Measurements from ENCODE around the gene FMO1. TPM values are rescaled to one million over a fixed set of nuclear protein-coding genes. Genes with fewer than 3 reads are reported as not detected.
A peak's percentile ranks its signal among the peaks of the same experiment; 100 is the strongest.

The FMO1 gene
- total RNA-seq, 1 experiment from 2014 or later: not detected

DNA sequence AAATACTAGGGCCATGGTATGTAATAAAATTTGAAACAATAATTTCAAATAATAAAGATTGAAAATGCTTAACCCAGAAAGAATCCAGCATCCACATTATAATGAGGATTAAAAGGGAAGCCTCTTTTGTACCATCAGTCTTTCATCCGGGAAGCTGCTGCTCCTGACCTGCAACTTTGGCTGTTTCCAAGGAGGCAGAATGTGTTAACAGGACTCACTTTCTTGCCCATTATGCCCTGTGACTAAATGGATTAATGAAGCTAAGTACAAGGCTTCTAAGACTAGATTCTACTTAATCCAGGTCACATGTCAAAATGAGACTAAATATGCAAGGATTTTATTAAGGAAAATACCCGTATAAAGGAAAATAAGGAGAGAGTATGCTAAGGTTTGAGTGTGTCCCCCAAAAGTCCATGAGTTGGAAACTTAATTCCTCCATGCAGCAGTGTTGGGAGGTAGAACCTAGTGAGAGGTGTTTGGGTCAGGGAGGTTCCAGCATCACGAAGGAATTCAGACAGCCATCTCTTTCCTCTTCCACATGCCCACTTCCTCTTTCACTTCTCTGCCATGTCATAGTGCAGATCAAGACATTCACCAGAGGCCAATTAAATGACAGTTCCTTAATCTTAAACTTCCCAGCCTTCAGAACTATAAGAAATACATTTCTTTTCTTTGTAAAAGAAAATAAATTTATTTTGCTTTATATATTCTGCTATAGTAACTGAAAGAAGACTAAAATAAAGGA is 35.5 kb upstream of the FMO1 start:
- DNase-seq (ENCODE audit: low spot score): no peak
- Histone ChIP-seq H3K4me1 (ENCODE audit: insufficient read depth, low read length, poor library complexity, severe bottlenecking) (no peaks in the 10 kb centered on the region), H3K36me3 (ENCODE audit: insufficient read depth, low read length, poor library complexity, severe bottlenecking) (no peaks in the 10 kb centered on the region), H3K27ac (ENCODE audit: low read depth, low read length, poor library complexity, severe bottlenecking) (no peak overlapping the region), H3K9me3 (ENCODE audit: low read depth, low read length, poor library complexity, severe bottlenecking) (no peaks in the 10 kb centered on the region), H3K4me3 (ENCODE audit: low read depth, low read length, poor library complexity, severe bottlenecking) (no peak overlapping the region), H3K27me3 (replicated peaks; ENCODE audit: insufficient read depth, low read depth, low read length, poor library complexity) (no peaks in the 10 kb centered on the region)
- intact Hi-C loops (cut with micrococcal nuclease; ENCODE audit: unreplicated experiment): no loop called here
- BruUV-seq (replicated peaks): no TSS peak
- ChIA-PET CTCF (no interaction called here), POLR2A (ENCODE audit: low non-redundant PET) (no interaction called here)
- TF ChIP-seq, protein P1, sequence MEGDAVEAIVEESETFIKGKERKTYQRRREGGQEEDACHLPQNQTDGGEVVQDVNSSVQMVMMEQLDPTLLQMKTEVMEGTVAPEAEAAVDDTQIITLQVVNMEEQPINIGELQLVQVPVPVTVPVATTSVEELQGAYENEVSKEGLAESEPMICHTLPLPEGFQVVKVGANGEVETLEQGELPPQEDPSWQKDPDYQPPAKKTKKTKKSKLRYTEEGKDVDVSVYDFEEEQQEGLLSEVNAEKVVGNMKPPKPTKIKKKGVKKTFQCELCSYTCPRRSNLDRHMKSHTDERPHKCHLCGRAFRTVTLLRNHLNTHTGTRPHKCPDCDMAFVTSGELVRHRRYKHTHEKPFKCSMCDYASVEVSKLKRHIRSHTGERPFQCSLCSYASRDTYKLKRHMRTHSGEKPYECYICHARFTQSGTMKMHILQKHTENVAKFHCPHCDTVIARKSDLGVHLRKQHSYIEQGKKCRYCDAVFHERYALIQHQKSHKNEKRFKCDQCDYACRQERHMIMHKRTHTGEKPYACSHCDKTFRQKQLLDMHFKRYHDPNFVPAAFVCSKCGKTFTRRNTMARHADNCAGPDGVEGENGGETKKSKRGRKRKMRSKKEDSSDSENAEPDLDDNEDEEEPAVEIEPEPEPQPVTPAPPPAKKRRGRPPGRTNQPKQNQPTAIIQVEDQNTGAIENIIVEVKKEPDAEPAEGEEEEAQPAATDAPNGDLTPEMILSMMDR (conservative IDR thresholded peaks at IDR 0.05; ENCODE audit: low read depth, low read length): no peak
- TF ChIP-seq EZH2 (IDR thresholded peaks at IDR 0.05; ENCODE audit: borderline replicate concordance, low read depth, low read length, poor library complexity, severe bottlenecking): no peak

DNA sequence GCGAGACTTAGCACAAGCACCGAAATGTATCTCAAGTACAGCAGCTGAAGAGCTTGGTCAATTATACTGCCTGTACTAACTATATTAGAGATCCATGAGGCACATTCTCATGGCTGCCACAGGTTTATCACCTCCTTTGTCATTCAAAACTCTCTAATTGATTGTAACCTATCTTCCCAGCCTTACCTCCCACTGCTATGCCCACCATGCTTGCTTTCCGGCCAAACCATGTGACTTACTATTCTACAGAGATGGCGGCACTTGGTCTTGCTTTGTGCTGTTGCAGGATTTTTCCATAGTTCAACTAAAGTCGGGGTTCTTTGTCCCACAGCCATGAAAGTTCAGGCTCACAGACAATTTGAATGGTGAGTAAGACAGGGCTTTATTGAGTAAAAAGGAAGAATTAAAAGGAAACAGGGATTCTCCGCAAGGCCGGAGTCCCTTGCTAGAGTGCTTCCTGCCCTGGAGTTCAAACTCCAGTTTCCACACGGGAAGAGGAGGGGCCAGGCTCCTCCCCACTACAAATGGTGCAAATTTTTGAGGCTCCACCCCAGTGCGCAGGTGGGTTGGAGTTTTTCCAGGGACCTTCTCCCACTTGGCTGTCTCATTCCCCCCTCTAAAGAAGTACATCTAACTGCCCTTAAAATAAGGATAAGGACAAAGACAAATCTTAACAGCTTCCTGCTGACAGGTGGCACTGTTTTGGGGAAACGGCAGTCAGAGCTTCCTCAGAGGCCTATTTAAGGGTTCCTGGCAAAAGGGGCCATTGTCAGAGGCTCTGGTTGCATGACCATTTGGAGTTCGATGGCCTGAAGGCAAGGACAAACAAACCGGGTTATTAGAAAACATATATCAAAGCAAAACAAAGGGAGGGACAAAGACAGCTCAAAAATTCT is 34.5 kb upstream of the FMO1 start:
- no peak for TF ChIP-seq EZH2 (IDR thresholded peaks at IDR 0.05; ENCODE audit: borderline replicate concordance, low read depth, low read length, poor library complexity, severe bottlenecking)
- TF ChIP-seq, protein P1 (conservative IDR thresholded peaks at IDR 0.05; ENCODE audit: low read depth, low read length): peak; percentile 28; the same call in 1 of the 2 replicates
- Histone ChIP-seq H3K27me3 (replicated peaks; ENCODE audit: insufficient read depth, low read depth, low read length, poor library complexity) (no peaks in the 10 kb centered on the region), H3K36me3 (ENCODE audit: insufficient read depth, low read length, poor library complexity, severe bottlenecking) (no peaks in the 10 kb centered on the region), H3K4me1 (ENCODE audit: insufficient read depth, low read length, poor library complexity, severe bottlenecking) (no peaks in the 10 kb centered on the region), H3K4me3 (ENCODE audit: low read depth, low read length, poor library complexity, severe bottlenecking) (no peak overlapping the region), H3K27ac (ENCODE audit: low read depth, low read length, poor library complexity, severe bottlenecking) (no peak overlapping the region), H3K9me3 (ENCODE audit: low read depth, low read length, poor library complexity, severe bottlenecking) (no peaks in the 10 kb centered on the region)
- intact Hi-C loops (cut with micrococcal nuclease; ENCODE audit: unreplicated experiment): no loop called here
- ChIA-PET CTCF (no interaction called here), POLR2A (ENCODE audit: low non-redundant PET) (interaction anchor here (0.7 kb wide), 1 partner anchor 375 kb away, joined by 3 read pairs; no protein-coding TSS in a partner anchor)
- no TSS peak for BruUV-seq (replicated peaks)
- DNase-seq (ENCODE audit: low spot score): no peak

DNA sequence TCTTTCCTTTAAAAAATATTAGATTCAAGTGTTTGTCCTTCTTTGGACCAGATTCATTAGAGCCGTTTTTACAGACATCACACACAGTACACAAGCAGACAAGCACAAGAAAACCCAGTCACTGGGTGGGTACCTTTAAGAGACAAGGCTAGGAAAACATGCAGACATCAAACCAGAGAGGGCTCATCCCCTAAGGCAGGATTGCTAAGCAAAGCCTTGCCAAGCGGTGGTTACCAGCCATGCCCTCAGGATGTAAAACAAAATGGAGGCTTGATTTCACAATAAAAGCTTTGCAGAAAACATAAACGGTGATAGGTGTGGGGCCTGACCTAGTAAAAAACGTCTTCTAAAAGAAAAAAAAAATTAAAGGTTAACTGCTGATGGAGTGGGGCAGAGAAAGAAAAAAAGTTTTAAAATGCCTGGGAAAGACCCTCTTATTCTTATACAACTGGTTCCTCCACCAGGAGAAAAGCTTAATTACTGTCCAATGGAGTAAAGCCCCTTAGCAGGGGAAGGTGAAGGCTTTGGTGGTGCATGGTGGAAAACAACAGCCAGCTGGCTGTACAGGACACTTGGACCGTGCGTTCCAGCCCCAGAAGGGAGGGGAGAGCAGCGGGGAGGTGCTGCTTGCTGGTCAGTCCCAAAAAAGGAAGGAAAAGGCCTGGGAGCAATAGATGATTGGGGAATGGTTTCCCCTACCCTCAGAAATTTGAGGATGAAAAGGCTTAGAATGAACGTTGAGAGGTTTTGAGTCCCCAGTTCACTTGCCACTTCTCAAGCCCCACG is 30.4 kb upstream of the FMO1 start:
- H3K4me1 ChIP-seq (ENCODE audit: insufficient read depth, low read length, poor library complexity, severe bottlenecking): peaks cover 23% of the 10 kb centered on the region
- no peaks in the 10 kb centered on the region for H3K36me3 ChIP-seq (ENCODE audit: insufficient read depth, low read length, poor library complexity, severe bottlenecking)
- H3K9me3 ChIP-seq (ENCODE audit: low read depth, low read length, poor library complexity, severe bottlenecking): no peaks in the 10 kb centered on the region
- no peak for TF ChIP-seq EZH2 (IDR thresholded peaks at IDR 0.05; ENCODE audit: borderline replicate concordance, low read depth, low read length, poor library complexity, severe bottlenecking)
- DNase-seq (ENCODE audit: low spot score): no peak
- POLR2A ChIA-PET (ENCODE audit: low non-redundant PET): no interaction called here
- no TSS peak for BruUV-seq (replicated peaks)
- H3K4me3 ChIP-seq (ENCODE audit: low read depth, low read length, poor library complexity, severe bottlenecking): no peak overlapping the region
- CTCF ChIA-PET: no interaction called here
- no peak overlapping the region for H3K27ac ChIP-seq (ENCODE audit: low read depth, low read length, poor library complexity, severe bottlenecking)
- intact Hi-C loops (cut with micrococcal nuclease; ENCODE audit: unreplicated experiment): no loop called here
- H3K27me3 ChIP-seq (replicated peaks; ENCODE audit: insufficient read depth, low read depth, low read length, poor library complexity): no peaks in the 10 kb centered on the region
